T-cell (primary cell): Measurements from ENCODE around the gene TRIP13. TPM values are rescaled to one million over a fixed set of nuclear protein-coding genes. Genes with fewer than 3 reads are reported as not detected.

Experiments
- ATAC-seq, 4 experiments: fragments of 200-7000 bp in 3 of 4; fragments of 150-1000 bp in 1 of 4; cut with Tn5 transposase; replicated peaks in 1 of 4; 1 replicate in 3 of 4; 2 replicates in 1 of 4; pipeline ENCODE4 v1.10.0; 2021; ENCODE audit warnings: moderate library complexity in 3 of 4, mild to moderate bottlenecking in 2 of 4, moderate number of reproducible peaks in 1 of 4
- CTCF ChIA-PET, 2 donors: fragments of 300-600 bp; sonication (Branson Sonifier 250); formaldehyde crosslinking; loops; one replicate each; lab custom pipeline; 2022; ENCODE audit warnings: antibody characterized with exemption in 2 of 2; lab: Charles Lee
- POLR2A ChIA-PET, 2 donors: fragments of 300-600 bp; sonication (Branson Sonifier 250); formaldehyde crosslinking; loops; one replicate each; lab custom pipeline; 2022; ENCODE audit warnings: antibody characterized with exemption in 2 of 2; lab: Charles Lee
- DNase-seq, 35 experiments: peaks; one replicate each; pipeline versions ENCODE4 v3.0.0 to v3.0.0-alpha.2; 2013 to 2023
- H3K27ac ChIP-seq: one replicate; pipeline ENCODE4 v1.5.1; 2013; ENCODE audit warnings: low read length
- H3K27me3 ChIP-seq, 2 experiments: replicated peaks in 1 of 2; 1 replicate in 1 of 2; 2 replicates in 1 of 2; pipeline versions ENCODE4 v1.6.1 to v1.7.0; 2013; ENCODE audit warnings: low read length in 1 of 2, mixed read lengths in 1 of 2; ENCODE audit not compliant: control insufficient read depth in 2 of 2, insufficient read depth in 2 of 2; ENCODE audit errors: extremely low read depth in 1 of 2
- H3K36me3 ChIP-seq, 2 donors: 1 replicate in 1 of 2; 2 replicates in 1 of 2; pipeline versions ENCODE4 v1.6.1 to v1.7.0; 2013; ENCODE audit warnings: low read length in 1 of 2; ENCODE audit not compliant: control insufficient read depth in 2 of 2, insufficient read depth in 1 of 2; ENCODE audit errors: extremely low read depth in 1 of 2
- H3K4me1 ChIP-seq, 2 experiments: 1 replicate in 1 of 2; 2 replicates in 1 of 2; pipeline versions ENCODE4 v1.6.1 to v1.7.0; 2013; ENCODE audit warnings: low read length in 2 of 2, mixed read lengths in 1 of 2; ENCODE audit not compliant: insufficient read depth in 2 of 2, control insufficient read depth in 1 of 2; ENCODE audit errors: extremely low read depth in 1 of 2
- H3K4me3 ChIP-seq, 2 donors: 1 replicate in 1 of 2; 2 replicates in 1 of 2; pipeline versions ENCODE4 v1.5.1 to v1.7.0; 2013; ENCODE audit warnings: mild to moderate bottlenecking in 2 of 2, low read length in 1 of 2, moderate library complexity in 1 of 2; ENCODE audit not compliant: control insufficient read depth in 1 of 2; ENCODE audit errors: extremely low read depth in 1 of 2
- H3K9me3 ChIP-seq: 2 replicates; pipeline ENCODE4 v1.7.0; 2013
- H3K27ac Mint-ChIP-seq, 2 donors: one replicate each; pipeline ENCODE4 v1.8.0; 2020 to 2021; ENCODE audit warnings: mild to moderate bottlenecking in 2 of 2, mixed read lengths in 2 of 2
- H3K27me3 Mint-ChIP-seq, 2 donors: one replicate each; pipeline ENCODE4 v1.8.0; 2021 to 2022; ENCODE audit warnings: mixed read lengths in 2 of 2
- H3K36me3 Mint-ChIP-seq: one replicate; pipeline ENCODE4 v1.8.0; 2021; ENCODE audit warnings: mixed read lengths
- H3K4me1 Mint-ChIP-seq, 3 donors: one replicate each; pipeline ENCODE4 v1.8.0; 2020 to 2022; ENCODE audit warnings: mixed read lengths in 3 of 3, mild to moderate bottlenecking in 1 of 3
- H3K4me3 Mint-ChIP-seq, 3 donors: one replicate each; pipeline ENCODE4 v1.8.0; 2020 to 2022; ENCODE audit warnings: mild to moderate bottlenecking in 3 of 3, mixed read lengths in 3 of 3, moderate library complexity in 3 of 3
- H3K9me3 Mint-ChIP-seq, 3 donors: one replicate each; pipeline ENCODE4 v1.8.0; 2020 to 2022; ENCODE audit warnings: mixed read lengths in 3 of 3
- WGBS: methylation state at CpG from one replicate; pipeline ENCODE4 v1.1.5; 2013; ENCODE audit warnings: missing lambda C conversion rate; ENCODE audit not compliant: insufficient coverage; 5-methylcytosine and 5-hydroxymethylcytosine counted together
- total RNA-seq, 35 experiments: library from RNA in 6 of 35; stranded (reverse) in 6 of 35; fragments of 120-200 nt in 1 of 35; gene quantifications; one replicate each; pipeline versions ENCODE4 v1.2.1 to v1.2.4 and lab custom pipeline; 2013 to 2026

TRIP13 gene
- total RNA-seq, 5 donors from 2014 or later (not counting 1 experiment from before 2014, with no cell fraction given): 0.66 to 1.3 (median 0.95) TPM

DNA sequence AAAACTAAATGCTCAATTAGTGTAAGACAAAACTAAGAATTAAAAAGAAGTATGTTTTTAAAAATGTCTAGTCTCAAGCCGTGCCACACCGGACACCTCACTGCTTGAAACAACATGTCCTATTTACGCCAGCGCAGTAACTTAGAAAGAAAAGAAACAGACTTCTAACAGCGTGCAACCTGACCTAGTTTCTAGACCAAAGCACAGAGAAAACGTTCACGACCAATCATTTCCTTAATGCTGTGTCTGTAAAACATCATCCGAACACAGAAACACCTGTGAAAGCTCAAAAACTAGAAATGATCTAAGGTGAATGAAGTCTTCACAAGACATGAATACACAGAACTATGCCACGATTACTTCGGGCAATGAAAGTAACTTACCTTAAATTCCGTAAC lies 4.0 kb upstream of the TRIP13 start:
- peaks cover 12 to 39% of the 10 kb centered on the region in 2 experiments for H3K4me1 ChIP-seq
- no peaks in the 10 kb centered on the region for H3K9me3 Mint-ChIP-seq
- no peaks in the 10 kb centered on the region for H3K27me3 Mint-ChIP-seq
- no peak overlapping the region for H3K27ac ChIP-seq
- DNase-seq (no peak), ATAC-seq (no peak)
- H3K4me3 ChIP-seq: no peak overlapping the region
- H3K36me3 ChIP-seq: peaks cover 10 to 84% of the 10 kb centered on the region in 2 donors
- H3K27me3 ChIP-seq: peaks cover 0 to 5% of the 10 kb centered on the region in 2 experiments
- 67% methylated on average over 5 of the region's 11 CpGs for WGBS
- H3K9me3 ChIP-seq: no peaks in the 10 kb centered on the region
- peaks cover 47% of the 10 kb centered on the region for H3K36me3 Mint-ChIP-seq
- H3K4me3 Mint-ChIP-seq: no peak overlapping the region
- no peak overlapping the region for H3K27ac Mint-ChIP-seq
- CTCF ChIA-PET: interaction anchor here in 1 of 2 donors (0.5 kb wide), 1 partner anchor 460 kb away, joined by 3 read pairs; no protein-coding TSS in a partner anchor
- H3K4me1 Mint-ChIP-seq: peaks cover 18 to 39% (median 33%) of the 10 kb centered on the region in 3 donors
- POLR2A ChIA-PET: no interaction called here

DNA sequence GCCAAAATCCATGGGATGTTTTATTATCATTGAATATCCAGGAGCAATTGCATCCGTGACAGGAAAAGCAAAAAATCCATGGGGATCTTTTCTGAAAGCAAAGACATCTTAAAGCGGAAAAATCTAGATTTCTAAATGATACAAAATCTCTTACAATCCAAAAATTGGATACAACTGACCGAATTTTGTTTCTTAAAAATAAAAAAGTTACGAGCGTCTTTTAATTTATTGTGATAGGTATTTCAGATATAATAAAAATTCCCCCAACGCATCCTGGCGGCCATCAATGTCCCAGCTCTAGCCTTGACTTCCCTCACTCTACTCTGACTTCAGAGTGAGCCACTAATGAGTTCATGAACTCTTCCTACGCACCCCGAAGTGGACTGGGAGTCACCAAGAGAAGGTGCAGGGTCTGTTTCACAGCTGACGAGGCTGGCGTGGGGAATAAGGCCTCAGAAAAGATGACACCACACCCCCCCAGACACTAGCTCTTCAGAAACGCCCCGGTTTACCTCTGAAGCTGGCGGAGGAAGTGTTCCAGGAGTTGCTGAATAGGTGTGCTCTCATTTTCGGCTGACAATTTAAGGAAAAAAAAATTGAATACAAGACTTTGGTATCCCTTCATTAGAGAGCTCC lies 3.5 kb upstream of the TRIP13 start:
- H3K4me1 ChIP-seq: peaks cover 12 to 39% of the 10 kb centered on the region in 2 experiments
- DNase-seq: no peak
- POLR2A ChIA-PET: no interaction called here
- 92% methylated on average over 4 of the region's 15 CpGs for WGBS
- no peaks in the 10 kb centered on the region for H3K9me3 Mint-ChIP-seq
- CTCF ChIA-PET: no interaction called here
- no peak overlapping the region for H3K27ac Mint-ChIP-seq
- H3K4me1 Mint-ChIP-seq: peaks cover 18 to 39% (median 33%) of the 10 kb centered on the region in 3 donors
- H3K36me3 ChIP-seq: peaks cover 10 to 78% of the 10 kb centered on the region in 2 donors
- H3K27ac ChIP-seq: no peak overlapping the region
- no peak for ATAC-seq
- H3K27me3 ChIP-seq: peaks cover 0 to 7% of the 10 kb centered on the region in 2 experiments
- peaks cover 43% of the 10 kb centered on the region for H3K36me3 Mint-ChIP-seq
- H3K4me3 Mint-ChIP-seq: no peak overlapping the region
- no peaks in the 10 kb centered on the region for H3K9me3 ChIP-seq
- H3K4me3 ChIP-seq: no peak overlapping the region
- no peaks in the 10 kb centered on the region for H3K27me3 Mint-ChIP-seq

GRCh38 chr5:891117-891836 lies 1.4 kb upstream of the TRIP13 start:
- ATAC-seq (no peak), DNase-seq (no peak)
- WGBS: 91% methylated on average over 29 of the region's 34 CpGs
- H3K36me3 ChIP-seq: peaks cover 8 to 57% of the 10 kb centered on the region in 2 donors
- peak overlapping the region; percentile 82 to 87 (median 85) for H3K4me3 Mint-ChIP-seq
- ChIA-PET POLR2A (no interaction called here), CTCF (no interaction called here)
- H3K27ac ChIP-seq: no peak overlapping the region
- peaks cover 12 to 39% of the 10 kb centered on the region in 2 experiments for H3K4me1 ChIP-seq
- H3K27me3 Mint-ChIP-seq: no peaks in the 10 kb centered on the region
- H3K27ac Mint-ChIP-seq: peak overlapping the region; percentile 40 to 83
- no peaks in the 10 kb centered on the region for H3K9me3 Mint-ChIP-seq
- H3K27me3 ChIP-seq: peaks cover 0 to 7% of the 10 kb centered on the region in 2 experiments
- peak overlapping the region; percentile 76 to 82 for H3K4me3 ChIP-seq
- H3K4me1 Mint-ChIP-seq: peaks cover 18 to 36% (median 33%) of the 10 kb centered on the region in 3 donors
- H3K36me3 Mint-ChIP-seq: peaks cover 29% of the 10 kb centered on the region
- H3K9me3 ChIP-seq: no peaks in the 10 kb centered on the region

DNA sequence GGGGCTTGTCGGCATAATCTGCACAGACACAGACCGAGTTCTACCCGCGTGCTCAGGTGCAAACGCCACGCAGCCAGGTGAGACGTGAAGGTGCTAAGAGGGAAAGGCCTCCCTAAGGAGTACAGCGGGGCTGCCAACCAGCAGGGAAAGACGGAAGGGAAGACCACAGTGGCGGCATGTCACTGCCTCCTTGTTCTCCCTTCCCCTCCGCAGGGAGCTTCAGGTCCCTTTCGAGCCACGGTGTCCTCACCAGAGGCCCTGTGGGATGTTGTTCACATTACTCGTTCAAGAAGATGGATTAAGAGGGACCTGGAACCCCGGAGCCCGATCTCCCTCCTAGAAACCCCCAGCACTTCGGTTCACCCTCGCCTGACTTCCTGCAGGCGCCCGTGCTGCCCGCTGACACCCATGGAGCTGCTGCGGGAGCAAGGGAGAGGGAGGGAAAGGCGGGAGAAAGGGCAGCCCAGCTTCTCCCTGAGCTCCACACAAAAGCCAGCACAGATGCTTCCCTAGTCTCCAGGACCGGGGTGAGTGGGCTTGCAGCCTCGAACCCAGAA lies 769 bp upstream of the TRIP13 start:
- Histone ChIP-seq H3K4me3 (peak overlapping the region; percentile 76 to 82), H3K9me3 (no peaks in the 10 kb centered on the region), H3K4me1 (peaks cover 12 to 39% of the 10 kb centered on the region in 2 experiments), H3K36me3 (peaks cover 3 to 51% of the 10 kb centered on the region in 2 donors), H3K27me3 (peaks cover 0 to 7% of the 10 kb centered on the region in 2 experiments), H3K27ac (peak overlapping the region; percentile 65)
- Mint-ChIP-seq H3K9me3 (no peaks in the 10 kb centered on the region), H3K4me3 (peak overlapping the region; percentile 82 to 87 (median 85)), H3K36me3 (peaks cover 23% of the 10 kb centered on the region), H3K27ac (peak overlapping the region; percentile 40 to 83), H3K4me1 (peaks cover 18 to 36% (median 33%) of the 10 kb centered on the region in 3 donors), H3K27me3 (no peaks in the 10 kb centered on the region)
- peak in 3 of 4 experiments; percentile 1 to 15 (median 15) for ATAC-seq
- ChIA-PET CTCF (no interaction called here), POLR2A (interaction anchor here in 1 of 2 donors (0.7 kb wide), 1 partner anchor 220 kb away, joined by 3 read pairs; no protein-coding TSS in a partner anchor)
- WGBS: 60% methylated on average over 7 of the region's 25 CpGs
- peak in 2 of 35 experiments; percentile 20 to 24 for DNase-seq

DNA sequence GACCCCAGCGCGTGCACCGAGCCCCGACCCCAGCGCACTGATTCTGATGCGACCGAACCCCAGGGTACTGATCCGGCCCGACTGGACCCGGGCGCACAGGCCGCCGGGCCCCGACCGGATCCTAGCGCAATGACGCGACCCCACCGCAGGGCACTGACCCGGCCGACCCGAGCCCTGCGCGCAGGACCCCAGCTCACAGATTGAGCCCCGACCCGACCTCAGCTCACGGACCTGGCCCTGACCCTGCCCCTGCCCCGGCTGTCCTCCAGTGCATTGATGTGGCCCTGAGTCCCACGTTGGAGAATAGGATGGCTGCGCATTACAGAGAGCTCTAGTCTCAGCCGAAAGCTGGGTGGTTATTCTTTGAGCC lies 438 bp downstream of the TRIP13 start:
- Histone ChIP-seq H3K27ac (no peak overlapping the region), H3K36me3 (peaks cover 0 to 39% of the 10 kb centered on the region in 2 donors), H3K4me1 (peaks cover 12 to 35% of the 10 kb centered on the region in 2 experiments), H3K9me3 (no peaks in the 10 kb centered on the region), H3K27me3 (peaks cover 0 to 7% of the 10 kb centered on the region in 2 experiments), H3K4me3 (peak overlapping the region; percentile 38 to 44)
- peak overlapping the region; percentile 49 to 82 (median 64) for H3K4me3 Mint-ChIP-seq
- peaks cover 14 to 32% (median 28%) of the 10 kb centered on the region in 3 donors for H3K4me1 Mint-ChIP-seq
- H3K36me3 Mint-ChIP-seq: peaks cover 13% of the 10 kb centered on the region
- H3K9me3 Mint-ChIP-seq: no peaks in the 10 kb centered on the region
- ChIA-PET CTCF (no interaction called here), POLR2A (interaction anchor here in 1 of 2 donors (0.6 kb wide), 1 partner anchor 705 kb away, joined by 3 read pairs; no protein-coding TSS in a partner anchor)
- 4% methylated on average over 31 of the region's 31 CpGs for WGBS
- no peaks in the 10 kb centered on the region for H3K27me3 Mint-ChIP-seq
- no peak overlapping the region for H3K27ac Mint-ChIP-seq
- DNase-seq: no peak
- ATAC-seq: peak in 1 of 4 experiments; percentile 7

- ChIA-PET CTCF (no interaction called here), POLR2A (no interaction called here)
- peaks cover 0 to 7% of the 10 kb centered on the region in 2 experiments for H3K27me3 ChIP-seq
- H3K9me3 Mint-ChIP-seq: no peaks in the 10 kb centered on the region
- peaks cover 14 to 26% (median 22%) of the 10 kb centered on the region in 3 donors for H3K4me1 Mint-ChIP-seq
- H3K4me3 Mint-ChIP-seq: peak overlapping the region; percentile 49 to 82 (median 64)
- H3K27me3 Mint-ChIP-seq: no peaks in the 10 kb centered on the region
- H3K9me3 ChIP-seq: no peaks in the 10 kb centered on the region
- H3K36me3 Mint-ChIP-seq: peaks cover 7% of the 10 kb centered on the region
- H3K36me3 ChIP-seq: peaks cover 0 to 33% of the 10 kb centered on the region in 2 donors
- 83% methylated on average over 7 of the region's 9 CpGs for WGBS
- ATAC-seq (no peak), DNase-seq (no peak)
- no peak overlapping the region for H3K4me3 ChIP-seq
- no peak overlapping the region for H3K27ac Mint-ChIP-seq
- H3K4me1 ChIP-seq: peaks cover 12 to 34% of the 10 kb centered on the region in 2 experiments
- no peak overlapping the region for H3K27ac ChIP-seq
Observed at GRCh38 chr5:893711-894110, 1.0 kb downstream of the TRIP13 start.
